Astrocyte (in vitro differentiated cells and primary cell): ENCODE measurements around the gene BCR.

Experiments used
- CTCF ChIP-seq: IDR thresholded peaks from 2 replicates; pipeline ENCODE4 v1.5.1; 2011; ENCODE audit warnings: low read depth, mild to moderate bottlenecking, inconsistent platforms, low read length, moderate library complexity; ENCODE audit not compliant: insufficient read depth
- EZH2 ChIP-seq: IDR thresholded peaks from 2 replicates; pipeline ENCODE4 v1.6.1; 2012; ENCODE audit warnings: mild to moderate bottlenecking, low read length, inconsistent platforms; ENCODE audit not compliant: insufficient read depth

GRCh38 chr22:23363683-23364082 is 183.4 kb downstream of the BCR start:
- TF ChIP-seq CTCF, result no peak
- no peak for TF ChIP-seq EZH2
